NCI-H1930 (cell line): ENCODE results near the gene PLCL2.
"Not testable (repeated sequence)": the region's sequence is repeated elsewhere in the genome, so short reads cannot be mapped to it uniquely, and the experiment has no call there.

Experiments used
- DNase-seq, 2 experiments: peaks; one replicate each; lab custom pipeline; 2025; lab: John Stamatoyannopoulos, UW

The PLCL2 gene

GRCh38 chr3:17120115-17120514, 235.4 kb downstream of the PLCL2 start:
- no peak for DNase-seq

GRCh38 chr3:17121336-17121735, 236.6 kb downstream of the PLCL2 start:
- DNase-seq, result no peak

GRCh38 chr3:17122758-17123157, 238.0 kb downstream of the PLCL2 start:
- no peak for DNase-seq

GRCh38 chr3:17125738-17126442, 241.1 kb downstream of the PLCL2 start:
- DNase-seq, result no peak

- DNase-seq, result not testable (repeated sequence)
Measured at GRCh38 chr3:17128671-17129070, 243.9 kb downstream of the PLCL2 start.

GRCh38 chr3:17129556-17129955, 244.8 kb downstream of the PLCL2 start:
- no peak for DNase-seq

GRCh38 chr3:17130956-17131355, 246.2 kb downstream of the PLCL2 start:
- DNase-seq, result no peak

- no peak for DNase-seq
Measured at GRCh38 chr3:17132286-17133115, 247.7 kb downstream of the PLCL2 start.

- DNase-seq, result no peak
Measured at GRCh38 chr3:17133632-17134545, 249.1 kb downstream of the PLCL2 start.

GRCh38 chr3:17135696-17136095, 250.9 kb downstream of the PLCL2 start:
- no peak for DNase-seq

GRCh38 chr3:17136136-17136721, 251.5 kb downstream of the PLCL2 start:
- no peak for DNase-seq

GRCh38 chr3:17137321-17137826, 252.6 kb downstream of the PLCL2 start:
- no peak for DNase-seq

GRCh38 chr3:17138246-17139039, 253.7 kb downstream of the PLCL2 start:
- no peak for DNase-seq
